Esophagus muscularis mucosa (tissue), 4 donors: ENCODE results near the gene KRT80. TPM values are rescaled to one million over a fixed set of nuclear protein-coding genes. Genes with fewer than 3 reads are reported as not detected.

Experiments
- DNase-seq: peaks from one replicate; pipeline ENCODE4 v3.0.0-alpha.2; 2017; ENCODE audit errors: extremely low spot score
- H3K27ac ChIP-seq, 4 donors: fragments of 200-600 bp; sonication (generic); replicated peaks in 1 of 4; 1 replicate in 3 of 4; 2 replicates in 1 of 4; pipeline ENCODE4 v1.5.1; 2016 to 2019; ENCODE audit warnings: mild to moderate bottlenecking in 1 of 4
- H3K27me3 ChIP-seq, 4 donors: fragments of 200-600 bp; sonication (generic); one replicate each; pipeline versions ENCODE4 v1.5.1 to v1.6.0; 2016 to 2019
- H3K36me3 ChIP-seq, 4 donors: fragments of 200-600 bp; sonication (generic); one replicate each; pipeline ENCODE4 v1.5.1; 2016 to 2019
- H3K4me1 ChIP-seq, 4 donors: fragments of 200-600 bp; sonication (generic); one replicate each; pipeline ENCODE4 v1.5.1; 2016 to 2019
- H3K4me3 ChIP-seq, 4 donors: fragments of 200-600 bp; sonication (generic); 1 replicate in 2 of 4; 2 replicates in 2 of 4; pipeline ENCODE4 v1.5.1; 2016 to 2019; ENCODE audit warnings: mild to moderate bottlenecking in 4 of 4, moderate library complexity in 1 of 4
- H3K9me3 ChIP-seq, 4 donors: fragments of 200-600 bp; sonication (generic); 1 replicate in 3 of 4; 2 replicates in 1 of 4; pipeline ENCODE4 v1.5.1; 2016 to 2019
- CTCF ChIP-seq, 3 experiments: fragments of 200-600 bp in 2 of 3; fragments of 450-650 bp in 1 of 3; sonication (generic) in 2 of 3; IDR thresholded peaks; one replicate each; pipeline ENCODE4 v1.5.1; 2017 to 2019; ENCODE audit warnings: antibody characterized with exemption in 3 of 3, mild to moderate bottlenecking in 2 of 3, moderate library complexity in 1 of 3
- EP300 ChIP-seq: sonication (generic); formaldehyde crosslinking; IDR thresholded peaks from one replicate; pipeline ENCODE4 v1.6.1; 2017; ENCODE audit warnings: antibody characterized with exemption
- POLR2A ChIP-seq: fragments of 450-650 bp; IDR thresholded peaks from one replicate; pipeline ENCODE4 v1.6.1; 2017; ENCODE audit warnings: antibody characterized with exemption, moderate library complexity, mild to moderate bottlenecking, low read depth
- POLR2AphosphoS5 ChIP-seq, 2 donors: sonication (generic); formaldehyde crosslinking; IDR thresholded peaks; one replicate each; pipeline ENCODE4 v1.6.1; 2017; ENCODE audit warnings: antibody characterized with exemption in 2 of 2
- WGBS: methylation state at CpG from one replicate; pipeline ENCODE4 v1.1.5; 2018; 5-methylcytosine and 5-hydroxymethylcytosine counted together
- intact Hi-C: fragments of 100-400 bp; cut with DNase I; formaldehyde crosslinking; loops from one replicate; pipeline ENCODE4 v1.15.1; 2023
- total RNA-seq, 4 donors: library from RNA; depleted of rRNA; stranded (reverse); fragments of >200 nt; gene quantifications; one replicate each; pipeline versions ENCODE4 v1.1.0 to v1.2.1, GENCODE V29; 2016

The KRT80 gene
- total RNA-seq, 4 donors from 2014 or later, result 0.11 TPM; not detected in 3

DNA sequence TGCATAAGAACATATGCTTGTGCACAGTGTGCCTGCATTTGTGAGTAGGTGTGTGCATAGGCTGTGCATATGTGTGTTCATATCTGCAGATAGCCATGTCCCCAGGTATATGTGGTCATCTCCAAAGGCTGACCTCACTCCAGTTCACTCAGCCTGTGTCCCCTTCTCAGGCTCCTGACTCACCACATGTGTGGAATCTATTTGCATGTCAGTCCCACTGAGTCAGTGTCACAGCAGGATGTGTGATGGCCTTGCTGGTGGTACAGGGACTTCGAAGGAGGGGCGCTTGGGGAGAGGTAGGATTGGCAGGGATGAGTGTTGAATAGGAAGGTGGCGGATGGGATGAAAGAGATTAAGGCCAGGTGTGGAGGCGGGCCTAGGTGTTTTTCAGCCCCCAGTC lies 35.5 kb downstream of the KRT80 start:
- Histone ChIP-seq H3K27ac (no peak overlapping the region), H3K9me3 (no peaks in the 10 kb centered on the region), H3K4me3 (no peak overlapping the region), H3K36me3 (no peaks in the 10 kb centered on the region), H3K27me3 (no peaks in the 10 kb centered on the region), H3K4me1 (peaks cover 17 to 31% (median 23%) of the 10 kb centered on the region in 4 donors)
- TF ChIP-seq CTCF (IDR thresholded peaks at IDR 0.05), result no peak
- TF ChIP-seq POLR2AphosphoS5 (IDR thresholded peaks at IDR 0.05), result no peak
- TF ChIP-seq POLR2A, result no peak
- TF ChIP-seq EP300, result no peak
- no peak for DNase-seq
- 91% methylated on average over 4 of the region's 4 CpGs for WGBS
- intact Hi-C loops, result loop anchor here (2.0 to 10.0 kb wide), 4 partner anchors 121 to 722 kb away; no protein-coding TSS in a partner anchor

DNA sequence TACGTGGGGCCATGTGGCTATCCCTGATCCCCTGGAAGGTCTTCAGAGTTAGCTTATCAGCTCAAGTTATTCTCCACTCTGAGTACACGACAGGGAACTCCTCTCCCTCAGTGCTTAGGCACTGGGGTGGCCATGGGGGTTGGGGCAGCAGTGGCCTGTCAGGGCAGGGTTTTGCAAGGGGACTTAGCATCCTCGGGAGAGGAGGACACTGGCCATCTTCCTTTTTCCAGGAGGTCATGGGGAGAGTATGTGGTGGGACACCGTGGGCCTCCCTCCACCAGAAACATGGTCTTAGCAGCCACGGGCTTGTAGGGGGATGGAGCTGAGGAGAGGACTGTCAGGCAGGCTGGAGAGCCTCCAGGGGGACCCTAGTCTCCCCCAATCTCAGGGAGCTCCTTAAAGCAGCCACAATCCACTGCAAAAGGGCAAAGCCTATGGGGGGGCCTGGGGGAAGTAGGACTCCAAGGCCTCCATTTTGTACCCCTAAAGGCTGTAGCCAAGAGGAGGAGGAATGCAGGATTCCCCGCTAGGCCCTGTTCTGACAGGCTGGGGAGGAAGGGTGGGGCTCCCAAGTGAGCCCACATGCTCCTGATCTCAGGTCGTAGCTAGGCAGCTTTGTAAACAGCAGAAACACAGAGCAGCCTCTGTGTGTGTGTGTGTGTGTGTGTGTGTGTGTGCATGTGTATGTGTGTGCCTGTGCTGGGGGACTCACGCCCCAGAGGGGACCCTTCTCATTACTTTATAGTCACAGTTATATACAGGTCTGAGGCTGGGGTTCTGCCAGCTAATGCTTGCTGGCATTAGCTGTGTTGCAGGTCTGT lies 36.6 kb downstream of the KRT80 start:
- intact Hi-C loops, result loop anchor here (5.0 to 10.0 kb wide), 2 partner anchors 122 to 430 kb away; no protein-coding TSS in a partner anchor
- Histone ChIP-seq H3K36me3 (no peaks in the 10 kb centered on the region), H3K9me3 (no peaks in the 10 kb centered on the region), H3K4me3 (no peak overlapping the region), H3K27ac (no peak overlapping the region), H3K4me1 (peaks cover 18 to 32% (median 23%) of the 10 kb centered on the region in 4 donors), H3K27me3 (no peaks in the 10 kb centered on the region)
- TF ChIP-seq POLR2AphosphoS5 (IDR thresholded peaks at IDR 0.05), result peak; percentile 20 to 41
- no peak for TF ChIP-seq CTCF (IDR thresholded peaks at IDR 0.05)
- no peak for TF ChIP-seq EP300
- TF ChIP-seq POLR2A, result no peak
- no peak for DNase-seq
- WGBS, result 52% methylated on average over 5 of the region's 8 CpGs

DNA sequence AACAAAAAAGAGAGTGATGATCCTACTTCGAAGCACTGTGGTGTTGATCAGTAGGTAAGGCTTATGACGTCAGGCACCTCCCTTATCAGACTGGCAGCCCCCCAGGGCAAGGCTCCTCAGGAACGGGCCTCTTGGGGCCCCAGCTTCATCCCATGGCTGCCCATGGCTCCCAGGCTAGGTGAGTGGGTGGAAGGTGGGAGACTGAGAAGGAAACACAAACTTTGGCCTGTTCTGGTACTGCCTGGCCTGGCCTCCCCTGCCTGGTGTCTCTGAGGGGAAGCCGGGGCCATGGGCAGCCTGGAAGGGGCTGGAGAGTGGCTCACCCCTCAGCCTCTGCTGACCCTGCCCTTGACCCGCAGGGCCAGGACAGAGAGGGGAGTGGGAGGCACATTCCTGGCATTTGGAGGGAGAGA lies 38.9 kb downstream of the KRT80 start:
- no peak for DNase-seq
- Histone ChIP-seq H3K4me1 (peaks cover 31 to 56% (median 47%) of the 10 kb centered on the region in 4 donors), H3K27me3 (no peaks in the 10 kb centered on the region), H3K4me3 (no peak overlapping the region), H3K27ac (peak overlapping the region in 1 of 4 donors; percentile 65), H3K9me3 (no peaks in the 10 kb centered on the region), H3K36me3 (no peaks in the 10 kb centered on the region)
- intact Hi-C loops, result loop anchor here (10.0 kb wide), 1 partner anchor 432 kb away; no protein-coding TSS in a partner anchor
- WGBS, result 83% methylated on average over 5 of the region's 5 CpGs
- TF ChIP-seq POLR2AphosphoS5 (IDR thresholded peaks at IDR 0.05) (no peak), POLR2A (no peak), EP300 (no peak), CTCF (IDR thresholded peaks at IDR 0.05) (no peak)

DNA sequence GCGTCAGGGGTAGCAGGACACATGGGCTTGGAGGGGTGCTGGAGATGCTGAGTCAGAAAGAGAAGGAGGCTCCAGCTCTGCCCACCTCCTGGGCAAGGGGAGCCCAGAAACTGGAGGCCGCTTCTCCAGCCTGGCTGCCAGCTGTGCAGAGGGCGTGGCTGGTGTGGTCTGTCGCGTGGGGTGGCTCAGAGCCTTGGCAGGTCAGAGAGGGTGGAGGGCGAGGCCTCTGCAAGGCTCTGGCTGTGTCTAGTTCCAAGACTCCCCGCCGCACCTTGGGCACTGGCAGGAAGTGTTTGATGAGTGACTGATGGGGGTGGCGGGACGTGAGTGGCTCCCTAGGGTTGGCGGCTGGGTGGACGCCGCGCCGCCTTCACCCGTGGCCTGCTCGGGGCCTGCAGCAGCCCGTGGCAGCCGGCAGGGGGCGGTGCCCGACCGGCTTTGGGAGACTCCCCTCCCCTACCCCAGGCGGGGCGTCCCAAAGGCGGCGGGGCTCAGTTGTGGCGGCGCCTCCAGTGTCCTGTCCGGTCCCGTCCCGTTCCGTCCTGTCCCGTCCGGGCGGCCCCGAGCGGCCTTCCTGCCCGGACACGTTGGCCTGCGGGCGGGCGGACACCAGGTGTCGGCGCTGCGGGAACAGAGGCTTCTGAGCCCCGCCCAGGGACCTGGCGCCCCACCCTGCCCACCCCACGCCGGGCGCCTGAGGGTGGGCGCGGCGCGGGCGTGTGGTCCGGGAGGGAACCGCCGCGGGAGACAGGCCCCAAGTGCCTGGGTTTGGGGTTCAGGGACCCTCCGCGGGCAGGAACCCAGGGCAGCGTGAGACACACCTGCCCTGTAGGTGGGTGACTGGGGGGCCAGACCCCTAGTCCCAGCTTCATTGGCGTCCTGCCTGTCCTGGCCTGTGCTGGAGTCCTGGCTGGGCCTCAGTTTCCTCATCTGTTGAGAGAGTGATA lies 39.7 kb downstream of the KRT80 start:
- intact Hi-C loops, result loop anchor here (10.0 kb wide), 1 partner anchor 433 kb away; no protein-coding TSS in a partner anchor
- Histone ChIP-seq H3K9me3 (no peaks in the 10 kb centered on the region), H3K36me3 (no peaks in the 10 kb centered on the region), H3K27me3 (no peaks in the 10 kb centered on the region), H3K27ac (peak overlapping the region; percentile 22 to 73 (median 64)), H3K4me1 (peaks cover 38 to 64% (median 55%) of the 10 kb centered on the region in 4 donors), H3K4me3 (peak overlapping the region; percentile 51 to 57 (median 54))
- WGBS, result 42% methylated on average over 15 of the region's 63 CpGs
- DNase-seq, result no peak
- TF ChIP-seq POLR2A (no peak), POLR2AphosphoS5 (IDR thresholded peaks at IDR 0.05) (peak; percentile 30 to 46), EP300 (no peak), CTCF (IDR thresholded peaks at IDR 0.05) (peak; percentile 90 to 98 (median 91))
